Fibroblast of lung (primary cell): Measurements from ENCODE around the gene PRKCA. TPM values are rescaled to one million over a fixed set of nuclear protein-coding genes. Genes with fewer than 3 reads are reported as not detected.

ENCODE experiments used
- DNase-seq, 2 donors: peaks; one replicate each; pipeline versions ENCODE4 v3.0.0 to v3.0.0-alpha.2; 2010; ENCODE audit warnings: low read depth in 2 of 2
- H2AFZ ChIP-seq: 2 replicates; pipeline ENCODE4 v1.5.1; 2012; ENCODE audit warnings: low read length, control low read depth, inconsistent platforms
- H3K27ac ChIP-seq: 2 replicates; pipeline ENCODE4 v1.5.1; 2011; ENCODE audit warnings: low read length, control low read depth; ENCODE audit not compliant: insufficient read depth
- H3K27me3 ChIP-seq: 2 replicates; pipeline ENCODE4 v1.5.1; 2011; ENCODE audit warnings: mild to moderate bottlenecking, low read length; ENCODE audit not compliant: control insufficient read depth, insufficient read depth
- H3K36me3 ChIP-seq: 2 replicates; pipeline ENCODE4 v1.5.1; 2011; ENCODE audit warnings: low read length; ENCODE audit not compliant: control insufficient read depth, insufficient read depth
- H3K4me1 ChIP-seq: 2 replicates; pipeline ENCODE4 v1.5.1; 2011; ENCODE audit warnings: low read length; ENCODE audit not compliant: control insufficient read depth, insufficient read depth; ENCODE audit errors: extremely low read depth
- H3K4me2 ChIP-seq: 2 replicates; pipeline ENCODE4 v1.5.1; 2011; ENCODE audit warnings: low read length, control low read depth; ENCODE audit not compliant: insufficient read depth; ENCODE audit errors: extremely low read depth
- H3K4me3 ChIP-seq, 4 experiments: fragments of 200-600 bp in 1 of 4; sonication (generic) in 1 of 4; replicated peaks in 1 of 4; 2 replicates each; pipeline ENCODE4 v1.5.1; 2011 to 2016; ENCODE audit warnings: low read length in 4 of 4, low read depth in 3 of 4, mild to moderate bottlenecking in 3 of 4, control low read depth in 2 of 4, inconsistent platforms in 1 of 4, mixed read lengths in 1 of 4; ENCODE audit not compliant: insufficient read depth in 1 of 4; ENCODE audit errors: control extremely low read depth in 1 of 4
- H3K79me2 ChIP-seq: 2 replicates; pipeline ENCODE4 v1.5.1; 2012; ENCODE audit warnings: mild to moderate bottlenecking, low read length, inconsistent platforms; ENCODE audit not compliant: control insufficient read depth, insufficient read depth
- H3K9ac ChIP-seq: 2 replicates; pipeline ENCODE4 v1.5.1; 2011; ENCODE audit warnings: mild to moderate bottlenecking, low read length, control low read depth; ENCODE audit not compliant: insufficient read depth
- H3K9me3 ChIP-seq: 2 replicates; pipeline ENCODE4 v1.5.1; 2012; ENCODE audit warnings: low read depth, low read length; ENCODE audit not compliant: control insufficient read depth, insufficient read depth
- H4K20me1 ChIP-seq: 2 replicates; pipeline ENCODE4 v1.5.1; 2011; ENCODE audit warnings: low read length; ENCODE audit not compliant: control insufficient read depth, insufficient read depth; ENCODE audit errors: extremely low read depth
- CTCF ChIP-seq, 2 donors: IDR thresholded peaks in 1 of 2; conservative IDR thresholded peaks in 1 of 2; 1 replicate in 1 of 2; 2 replicates in 1 of 2; pipeline ENCODE4 v1.5.1; 2011 to 2012; ENCODE audit warnings: low read length in 2 of 2, control low read depth in 1 of 2, inconsistent platforms in 1 of 2, low read depth in 1 of 2, mild to moderate bottlenecking in 1 of 2
- EZH2 ChIP-seq: IDR thresholded peaks from 2 replicates; pipeline ENCODE4 v1.5.1; 2012; ENCODE audit warnings: low read length, control low read depth, mild to moderate bottlenecking; ENCODE audit errors: missing control alignments
- polyA plus RNA-seq, 2 donors: library from polyadenylated mRNA; depleted of rRNA in 1 of 2; stranded (reverse) in 1 of 2; unstranded in 1 of 2; fragments of >200 nt; gene quantifications; 2 replicates each; pipeline ENCODE4 v1.2.1, GENCODE V29; 2011 to 2012; ENCODE audit warnings: missing spikeins in 1 of 2
- total RNA-seq: library from RNA; depleted of rRNA; stranded (reverse); fragments of >200 nt; gene quantifications from 2 replicates; pipeline ENCODE4 v1.2.1, GENCODE V29; 2014

The PRKCA gene
- total and polyA plus RNA-seq, 2 donors (not counting 1 experiment from before 2014, with no cell fraction given), result 34.0 to 74.2 TPM

GRCh38 chr17:66527335-66527734, 224.9 kb downstream of the PRKCA start:
- Histone ChIP-seq H3K27ac (no peak overlapping the region), H3K27me3 (no peaks in the 10 kb centered on the region), H3K79me2 (peaks cover 28% of the 10 kb centered on the region), H3K36me3 (no peaks in the 10 kb centered on the region), H2AFZ (no peak overlapping the region), H3K4me2 (no peak overlapping the region), H4K20me1 (no peaks in the 10 kb centered on the region), H3K4me1 (peaks cover 12% of the 10 kb centered on the region), H3K4me3 (no peak overlapping the region), H3K9ac (no peak overlapping the region), H3K9me3 (no peaks in the 10 kb centered on the region)
- DNase-seq, result no peak
- no peak for TF ChIP-seq EZH2
- no peak for TF ChIP-seq CTCF (conservative IDR thresholded peaks at IDR 0.05 in 1 of 2, IDR thresholded peaks at IDR 0.05 in 1 of 2; ENCODE audit: low read depth in 1 of 2, low read length in 2 of 2)

- H3K4me3 ChIP-seq, result no peak overlapping the region
- TF ChIP-seq CTCF (conservative IDR thresholded peaks at IDR 0.05 in 1 of 2, IDR thresholded peaks at IDR 0.05 in 1 of 2; ENCODE audit: low read depth in 1 of 2, low read length in 2 of 2) (no peak), EZH2 (no peak)
- no peaks in the 10 kb centered on the region for H3K27me3 ChIP-seq
- H3K9me3 ChIP-seq, result no peaks in the 10 kb centered on the region
- H3K4me1 ChIP-seq, result no peaks in the 10 kb centered on the region
- H3K79me2 ChIP-seq, result peaks cover 16% of the 10 kb centered on the region
- H3K36me3 ChIP-seq, result no peaks in the 10 kb centered on the region
- no peaks in the 10 kb centered on the region for H4K20me1 ChIP-seq
- peak in 1 of 2 donors; percentile 38 for DNase-seq
- no peak overlapping the region for H3K27ac ChIP-seq
- H3K4me2 ChIP-seq, result no peak overlapping the region
- no peak overlapping the region for H3K9ac ChIP-seq
- H2AFZ ChIP-seq, result no peak overlapping the region
These were observed 229.5 kb downstream of the PRKCA start for GRCh38 chr17:66531851-66532295.

GRCh38 chr17:66533572-66533971, 231.2 kb downstream of the PRKCA start:
- H2AFZ ChIP-seq, result no peak overlapping the region
- no peaks in the 10 kb centered on the region for H3K27me3 ChIP-seq
- H3K79me2 ChIP-seq, result peaks cover 9% of the 10 kb centered on the region
- H3K9ac ChIP-seq, result no peak overlapping the region
- no peak overlapping the region for H3K4me2 ChIP-seq
- no peak overlapping the region for H3K27ac ChIP-seq
- peak in 1 of 2 donors; percentile 30 for TF ChIP-seq CTCF (conservative IDR thresholded peaks at IDR 0.05 in 1 of 2, IDR thresholded peaks at IDR 0.05 in 1 of 2; ENCODE audit: low read depth in 1 of 2, low read length in 2 of 2)
- no peak for TF ChIP-seq EZH2
- no peak overlapping the region for H3K4me3 ChIP-seq
- H3K36me3 ChIP-seq, result no peaks in the 10 kb centered on the region
- no peaks in the 10 kb centered on the region for H4K20me1 ChIP-seq
- H3K4me1 ChIP-seq, result no peaks in the 10 kb centered on the region
- DNase-seq, result peak; percentile 76 to 80
- H3K9me3 ChIP-seq, result no peaks in the 10 kb centered on the region
